Type B pancreatic cell (in vitro differentiated cells): ENCODE data around the gene AGXT2. TPM values are rescaled to one million over a fixed set of nuclear protein-coding genes. Genes with fewer than 3 reads are reported as not detected.

Source experiments
- DNase-seq: peaks from one replicate; pipeline ENCODE4 v3.0.0; 2021; ENCODE audit warnings: mixed read lengths; ENCODE audit not compliant: unreplicated experiment; ENCODE audit errors: extremely low spot score
- H3K27ac Mint-ChIP-seq: 2 replicates; pipeline ENCODE4 v1.8.0; 2021; ENCODE audit warnings: mild to moderate bottlenecking, mixed read lengths
- H3K27me3 Mint-ChIP-seq: 2 replicates; pipeline ENCODE4 v1.8.0; 2021; ENCODE audit warnings: mixed read lengths
- H3K36me3 Mint-ChIP-seq: 2 replicates; pipeline ENCODE4 v1.8.0; 2021; ENCODE audit warnings: mixed read lengths
- H3K4me1 Mint-ChIP-seq: one replicate; pipeline ENCODE4 v1.8.0; 2021; ENCODE audit warnings: mixed read lengths; ENCODE audit not compliant: unreplicated experiment
- H3K4me3 Mint-ChIP-seq: 2 replicates; pipeline ENCODE4 v1.8.0; 2021; ENCODE audit warnings: mild to moderate bottlenecking, mixed read lengths
- H3K9me3 Mint-ChIP-seq: 2 replicates; pipeline ENCODE4 v1.8.0; 2021; ENCODE audit warnings: mixed read lengths
- CTCF ChIP-seq: fragments of 200-600 bp; sonication (generic); conservative IDR thresholded peaks from 2 replicates; pipeline ENCODE4 v1.5.0; 2021; ENCODE audit warnings: antibody characterized with exemption, mild to moderate bottlenecking
- long read RNA-seq: library from polyadenylated mRNA; unstranded; transcript quantifications from one replicate; pipeline ENCODE4 v2.0.0, GENCODE V29; 2020
- total RNA-seq: library from RNA; stranded (reverse); gene quantifications from 2 replicates; pipeline ENCODE4 v1.2.1, GENCODE V29; 2021; ENCODE audit warnings: low replicate concordance

The AGXT2 gene
- not detected in 2 replicates for total RNA-seq
- long read RNA-seq, partial matches to known transcripts = 0 of 1 reads
- long read RNA-seq, other reads (novel, unspliced or antisense) = 1 of 1 reads

GRCh38 chr5:35047785-35048404, at the start of gene AGXT2:
Gene AGXT2, minus strand, starts transcription at chr5:35047949. Its CDS starts 57 bp downstream, at chr5:35047892.
- TF ChIP-seq CTCF = no peak
- no peak within 1 kb of the TSS for H3K27ac Mint-ChIP-seq
- DNase-seq = no peak
- H3K9me3 Mint-ChIP-seq = no peaks in the 10 kb centered on the region
- peaks cover 5% of the 10 kb centered on the region for H3K27me3 Mint-ChIP-seq
- H3K4me1 Mint-ChIP-seq = no peaks in the 10 kb centered on the region
- H3K4me3 Mint-ChIP-seq = no peak within 1 kb of the TSS
- no peaks in the 10 kb centered on the region for H3K36me3 Mint-ChIP-seq

- no peak overlapping the region for H3K4me3 Mint-ChIP-seq
- H3K9me3 Mint-ChIP-seq = no peaks in the 10 kb centered on the region
- H3K36me3 Mint-ChIP-seq = no peaks in the 10 kb centered on the region
- H3K27me3 Mint-ChIP-seq = no peaks in the 10 kb centered on the region
- no peak for TF ChIP-seq CTCF
- H3K4me1 Mint-ChIP-seq = no peaks in the 10 kb centered on the region
- DNase-seq = no peak
- H3K27ac Mint-ChIP-seq = no peak overlapping the region
Measured at GRCh38 chr5:35096932-35097331, 49.2 kb upstream of the AGXT2 start.

GRCh38 chr5:35096216-35096615, 48.5 kb upstream of the AGXT2 start:
- DNase-seq = no peak
- Mint-ChIP-seq H3K4me3 (no peak overlapping the region), H3K27me3 (no peaks in the 10 kb centered on the region), H3K36me3 (no peaks in the 10 kb centered on the region), H3K4me1 (no peaks in the 10 kb centered on the region), H3K27ac (no peak overlapping the region), H3K9me3 (no peaks in the 10 kb centered on the region)
- no peak for TF ChIP-seq CTCF

- Mint-ChIP-seq H3K27me3 (no peaks in the 10 kb centered on the region), H3K36me3 (no peaks in the 10 kb centered on the region), H3K4me3 (no peak overlapping the region), H3K9me3 (no peaks in the 10 kb centered on the region), H3K4me1 (no peaks in the 10 kb centered on the region), H3K27ac (no peak overlapping the region)
- DNase-seq = no peak
- TF ChIP-seq CTCF = no peak
Measured at GRCh38 chr5:35095366-35095765, 47.6 kb upstream of the AGXT2 start.

GRCh38 chr5:35094948-35095347, 47.2 kb upstream of the AGXT2 start:
- H3K27me3 Mint-ChIP-seq = no peaks in the 10 kb centered on the region
- no peak overlapping the region for H3K4me3 Mint-ChIP-seq
- no peak for TF ChIP-seq CTCF
- no peaks in the 10 kb centered on the region for H3K36me3 Mint-ChIP-seq
- no peaks in the 10 kb centered on the region for H3K4me1 Mint-ChIP-seq
- no peaks in the 10 kb centered on the region for H3K9me3 Mint-ChIP-seq
- H3K27ac Mint-ChIP-seq = no peak overlapping the region
- DNase-seq = no peak
